Fibroblast of skin of scalp (primary cell): ENCODE results near the gene CA10.

Experiments used
- DNase-seq: peaks from one replicate; pipeline ENCODE4 v3.0.0-alpha.2; 2013

CA10 gene

GRCh38 chr17:51711581-51711980 is 446.9 kb downstream of the CA10 start:
- no peak for DNase-seq

DNA sequence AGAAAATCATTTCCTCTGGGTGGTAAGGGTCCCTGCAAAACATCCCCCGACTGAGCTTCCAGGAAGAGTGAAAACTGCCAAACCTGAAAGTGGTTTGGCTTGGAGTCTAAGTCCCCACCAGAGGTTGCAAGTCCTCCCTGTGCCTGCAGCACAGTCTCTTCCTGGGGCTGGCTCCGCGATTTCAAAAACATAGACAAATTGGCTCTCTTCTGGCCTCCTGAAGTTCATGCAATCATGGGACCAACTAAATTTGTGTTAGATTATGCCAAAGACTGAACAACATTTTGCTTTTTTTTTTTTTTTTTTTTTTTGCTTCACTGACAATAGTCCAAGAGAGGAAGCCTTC is 447.9 kb downstream of the CA10 start:
- no peak for DNase-seq

- no peak for DNase-seq
Measured at GRCh38 chr17:51709694-51710633, 448.6 kb downstream of the CA10 start.

DNA sequence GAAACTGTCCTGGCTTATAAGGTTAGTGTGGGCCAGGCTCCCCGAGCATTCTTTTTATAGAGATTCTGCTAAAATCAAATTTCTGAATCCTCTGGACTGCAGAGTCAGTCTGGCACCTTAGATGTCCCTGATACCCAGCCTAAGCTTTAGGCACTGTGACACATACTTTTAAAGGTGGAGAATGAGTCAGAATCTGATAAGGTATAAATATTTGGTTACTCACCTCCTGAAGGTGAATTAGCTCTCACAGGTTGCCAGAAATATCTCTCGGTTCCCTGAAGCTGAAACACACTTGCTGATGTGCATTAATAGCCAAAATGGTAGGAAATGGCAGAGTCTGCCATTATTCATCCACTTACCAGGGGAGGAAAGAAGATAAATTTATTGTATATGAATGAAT is 451.3 kb downstream of the CA10 start:
- no peak for DNase-seq

DNA sequence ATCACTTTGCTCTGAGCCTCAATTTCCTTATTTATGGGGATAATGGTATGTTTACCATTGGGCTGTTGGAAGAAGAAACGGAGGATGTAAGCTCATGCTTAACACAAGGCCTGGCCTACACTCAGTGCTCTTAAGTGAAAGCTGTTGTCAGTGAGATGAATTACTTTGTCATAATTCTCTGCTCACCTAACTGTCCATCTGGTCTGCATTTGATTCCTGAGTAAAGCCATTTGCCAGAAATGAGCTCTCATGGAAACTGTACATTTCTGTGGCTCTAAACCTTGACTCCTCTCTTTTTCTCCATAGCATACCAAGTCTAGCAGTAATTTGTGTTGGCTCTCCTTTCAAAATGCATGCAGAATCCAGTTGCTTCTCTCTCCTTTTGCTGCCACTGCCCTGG is 452.4 kb downstream of the CA10 start:
- DNase-seq = no peak

- peak; percentile 40 for DNase-seq
Measured at GRCh38 chr17:51703361-51704341, 454.9 kb downstream of the CA10 start.

- DNase-seq = no peak
Measured at GRCh38 chr17:51702963-51703360, 455.6 kb downstream of the CA10 start.

DNA sequence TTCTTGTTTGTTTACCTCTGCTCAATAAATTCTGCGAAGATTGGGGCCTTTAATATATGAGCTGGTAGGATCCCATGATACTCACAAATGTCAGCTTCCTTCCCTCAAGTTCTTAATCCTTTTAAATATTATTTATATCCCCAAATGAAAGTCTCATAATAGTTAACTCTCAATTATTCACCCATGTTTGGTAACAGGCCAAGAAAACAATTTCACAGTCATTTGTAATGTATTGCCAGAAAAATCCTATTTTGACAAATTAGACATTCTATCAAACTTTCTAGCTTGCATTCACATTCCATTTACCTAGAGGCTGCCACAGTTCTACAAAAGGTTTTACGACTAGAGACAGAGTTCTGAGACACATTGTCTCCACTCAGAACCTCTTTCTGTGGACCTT is 457.0 kb downstream of the CA10 start:
- no peak for DNase-seq

- DNase-seq = no peak
Measured at GRCh38 chr17:51700011-51700760, 458.3 kb downstream of the CA10 start.

- no peak for DNase-seq
Measured at GRCh38 chr17:51699303-51699702, 459.2 kb downstream of the CA10 start.

- DNase-seq = no peak
Measured at GRCh38 chr17:51692917-51693316, 465.6 kb downstream of the CA10 start.

DNA sequence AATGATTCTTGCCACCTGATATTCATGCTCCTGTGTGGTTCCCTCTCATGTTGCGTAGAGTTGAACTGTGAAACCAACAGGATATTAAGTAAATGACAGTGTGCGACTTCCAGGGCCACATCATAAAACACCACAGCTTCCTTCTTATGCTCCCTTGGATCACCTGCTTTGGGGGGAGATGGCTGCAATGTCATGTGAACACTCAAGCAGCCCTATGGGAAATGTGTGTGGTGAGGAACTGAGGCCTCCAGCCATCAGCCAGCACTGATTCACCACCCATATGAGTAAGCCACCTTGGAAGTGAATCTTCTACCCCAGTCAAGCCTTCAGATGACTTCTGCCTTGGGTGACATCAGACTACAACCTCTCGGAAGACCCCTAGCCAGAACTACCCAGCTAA is 470.6 kb downstream of the CA10 start:
- no peak for DNase-seq

DNA sequence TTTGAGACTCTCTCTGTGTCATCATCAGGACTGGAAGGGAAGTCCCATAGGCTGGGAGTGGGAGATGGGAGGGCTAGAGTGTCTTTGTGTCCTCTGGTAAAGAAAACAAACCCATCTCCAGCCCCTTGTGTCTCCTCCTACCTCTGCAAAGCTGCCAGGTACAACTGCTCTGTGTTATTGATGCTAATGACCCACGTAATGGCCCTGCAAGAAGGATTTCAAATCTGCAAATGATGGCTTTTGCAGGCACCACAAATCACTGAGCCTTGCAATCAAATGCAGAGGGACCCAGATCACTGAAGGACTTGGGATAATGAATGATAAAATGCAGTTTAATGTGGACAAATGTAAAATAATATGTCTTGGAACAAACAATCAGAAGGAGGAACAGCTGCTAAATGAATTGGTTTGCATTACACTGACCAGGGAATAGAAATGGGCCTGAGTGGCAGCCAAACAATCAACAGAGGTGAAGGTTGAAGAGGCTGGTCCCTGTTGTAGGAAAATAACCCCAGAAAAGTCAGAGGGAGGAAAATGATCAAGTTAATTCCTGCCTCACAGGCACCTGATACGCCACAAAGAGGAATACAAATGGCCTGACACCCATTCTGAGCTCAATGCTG is 473.1 kb downstream of the CA10 start:
- no peak for DNase-seq

- DNase-seq = no peak
Measured at GRCh38 chr17:51684214-51684613, 474.3 kb downstream of the CA10 start.

DNA sequence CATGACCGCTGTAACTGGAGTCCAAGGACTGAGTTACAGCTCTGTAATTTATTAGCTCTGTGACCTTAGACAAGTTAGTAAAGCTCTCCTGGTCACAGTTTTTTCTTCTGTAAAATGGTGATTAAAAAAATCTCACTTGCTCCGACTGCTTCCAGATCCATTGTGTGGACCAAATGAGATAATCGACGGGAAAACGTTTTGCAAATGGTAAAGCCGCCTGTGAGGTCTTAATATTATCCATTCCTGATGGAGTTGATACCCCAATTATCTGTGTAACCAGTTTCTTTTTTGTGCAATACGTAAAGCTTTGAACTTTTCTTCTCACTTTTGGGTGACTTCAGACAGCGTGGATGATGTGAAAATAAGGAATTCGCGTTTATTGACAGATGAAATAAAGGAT is 475.2 kb downstream of the CA10 start:
- no peak for DNase-seq

- DNase-seq = no peak
Measured at GRCh38 chr17:51682115-51682514, 476.4 kb downstream of the CA10 start.

GRCh38 chr17:51677875-51678274 is 480.6 kb downstream of the CA10 start:
- no peak for DNase-seq

DNA sequence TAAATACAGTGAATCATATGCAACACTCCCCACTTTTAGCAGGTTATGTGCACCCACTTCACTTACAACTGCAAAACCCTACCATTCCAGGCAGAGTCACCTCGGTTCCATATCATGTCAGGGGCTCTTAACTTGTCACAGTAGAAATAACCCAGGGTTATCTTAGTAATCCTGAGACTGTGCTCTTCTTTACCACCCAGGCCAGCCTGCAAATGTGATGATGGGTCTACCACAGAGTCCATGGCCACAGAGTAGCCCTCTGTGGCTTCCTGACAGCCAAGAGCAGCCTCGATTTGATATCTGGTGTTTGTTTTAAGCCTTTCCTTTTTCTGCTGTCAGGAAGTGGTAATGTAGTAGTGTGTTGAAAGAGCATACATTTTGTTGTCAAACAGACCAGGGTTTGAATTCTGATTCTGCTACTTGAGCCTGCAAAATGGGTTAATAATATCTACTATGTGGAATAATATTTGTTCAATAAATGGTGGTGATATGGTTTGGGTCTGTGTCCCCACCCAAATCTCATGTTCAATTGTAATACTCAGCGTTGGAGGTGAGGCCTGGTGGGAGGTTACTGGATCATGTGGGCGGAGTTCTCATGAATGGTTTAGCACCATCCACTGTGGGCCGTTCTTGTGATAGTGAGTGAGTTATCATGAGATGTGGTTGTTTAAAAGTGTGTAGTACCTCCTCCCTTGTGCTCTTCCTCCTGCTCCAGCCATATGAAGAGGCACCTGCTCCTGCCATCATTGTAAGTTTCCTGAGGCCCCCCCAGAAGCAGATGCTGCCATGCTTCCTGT is 481.6 kb downstream of the CA10 start:
- DNase-seq = no peak

DNA sequence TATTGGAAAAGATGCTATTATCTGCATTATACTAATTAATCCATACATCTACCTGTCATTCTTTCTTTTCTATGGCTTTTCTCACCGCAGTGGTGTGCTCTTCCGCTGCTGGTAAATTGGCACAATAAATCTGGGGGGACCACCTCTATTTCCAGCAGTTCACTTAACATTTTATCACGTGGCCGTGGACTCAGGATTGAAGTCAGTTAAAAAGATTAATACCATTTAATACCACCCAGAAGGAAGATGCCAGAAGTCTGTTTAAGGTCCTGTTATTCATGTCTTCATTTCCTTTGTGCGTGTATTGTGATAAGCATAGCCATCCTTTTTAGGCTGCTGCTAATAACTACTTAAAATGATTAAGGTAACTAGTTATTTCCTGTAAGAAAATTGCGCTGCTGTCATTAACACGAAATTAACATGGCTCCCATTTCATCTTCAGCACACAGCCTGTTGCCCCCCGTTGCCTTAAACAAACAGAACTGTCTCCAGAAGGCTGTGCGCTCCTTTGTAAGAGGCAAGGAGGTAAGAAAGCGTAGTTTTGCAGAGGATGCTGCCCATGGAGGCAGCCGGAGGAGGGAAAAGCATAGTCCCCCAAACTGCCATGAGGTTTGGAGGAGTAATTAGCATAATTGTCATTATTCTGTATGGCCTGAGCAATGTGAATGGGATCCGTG is 483.8 kb downstream of the CA10 start:
- DNase-seq = no peak

DNA sequence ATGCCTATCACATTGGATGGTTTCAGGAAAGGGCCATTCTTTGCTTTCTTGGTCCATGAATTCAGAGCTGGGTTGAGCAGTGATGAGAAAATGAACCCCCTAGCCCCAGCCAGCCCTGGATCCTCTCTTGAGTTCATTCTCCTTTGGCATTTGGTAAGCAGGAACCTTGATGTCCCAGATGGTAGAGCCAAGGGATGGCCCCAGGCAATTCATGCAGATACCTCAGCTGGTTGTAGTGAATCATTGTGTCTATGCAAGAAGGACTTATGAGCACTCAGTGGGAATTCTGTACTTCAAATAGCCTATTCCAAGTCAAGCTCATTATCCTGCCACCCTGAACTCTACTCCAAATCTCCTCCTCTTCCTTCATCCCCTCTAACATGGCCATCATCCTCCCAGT is 485.4 kb downstream of the CA10 start:
- no peak for DNase-seq

DNA sequence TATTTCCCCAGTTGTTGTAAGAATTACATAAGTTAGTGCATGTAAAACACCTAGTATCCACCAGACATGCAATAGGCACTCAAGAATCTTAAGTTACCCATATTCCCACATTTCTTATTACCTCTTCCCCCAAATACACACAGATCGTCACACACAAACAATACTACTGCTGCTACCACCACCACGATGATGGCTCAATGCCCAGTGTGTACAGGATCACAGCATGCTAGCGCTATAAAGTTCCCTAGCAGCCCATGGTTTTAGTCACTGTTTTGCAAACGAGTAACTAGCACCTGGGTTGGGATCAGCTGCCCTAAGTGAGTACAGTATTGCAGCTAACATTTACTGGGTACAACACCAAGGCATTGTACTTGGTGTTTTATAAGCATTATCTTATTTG is 486.4 kb downstream of the CA10 start:
- no peak for DNase-seq
